GM21619 (cell line): ENCODE measurements around the gene CACNA2D2.
A peak's percentile ranks its signal among the peaks of the same experiment; 100 is the strongest.

ENCODE experiments used
- ATAC-seq: cut with Tn5 transposase; IDR thresholded peaks from one replicate; pipeline ENCODE4 v1.9.1; 2021; ENCODE audit not compliant: unreplicated experiment

Gene CACNA2D2

GRCh38 chr3:50374363-50375257, 128.8 kb downstream of the CACNA2D2 start:
- no peak for ATAC-seq

- no peak for ATAC-seq
These were observed 130.0 kb downstream of the CACNA2D2 start for GRCh38 chr3:50373146-50374051.

- no peak for ATAC-seq
These were observed 131.1 kb downstream of the CACNA2D2 start for GRCh38 chr3:50372349-50372748.

- no peak for ATAC-seq
These were observed 132.2 kb downstream of the CACNA2D2 start for GRCh38 chr3:50371133-50371685.

GRCh38 chr3:50370594-50370993, 132.8 kb downstream of the CACNA2D2 start:
- ATAC-seq, result no peak

- no peak for ATAC-seq
These were observed 134.3 kb downstream of the CACNA2D2 start for GRCh38 chr3:50369012-50369670.

GRCh38 chr3:50365842-50366220, 137.6 kb downstream of the CACNA2D2 start:
- no peak for ATAC-seq

- peak; percentile 87 for ATAC-seq
These were observed 138.2 kb downstream of the CACNA2D2 start for GRCh38 chr3:50365080-50365841.

GRCh38 chr3:50364573-50365079, 138.8 kb downstream of the CACNA2D2 start:
- no peak for ATAC-seq

GRCh38 chr3:50359760-50360110, 143.7 kb downstream of the CACNA2D2 start:
- peak; percentile 6 for ATAC-seq

GRCh38 chr3:50358911-50359759, 144.3 kb downstream of the CACNA2D2 start, which contains the start of gene TMEM115:
TMEM115 (minus strand) TSS chr3:50359521; CDS start chr3:50359063, 458 bp downstream.
- ATAC-seq, result peak; percentile 98

- ATAC-seq, result no peak
These were observed 145.0 kb downstream of the CACNA2D2 start for GRCh38 chr3:50358355-50358910.

- ATAC-seq, result no peak
These were observed 146.0 kb downstream of the CACNA2D2 start for GRCh38 chr3:50357481-50357880.

- no peak for ATAC-seq
These were observed 146.9 kb downstream of the CACNA2D2 start for GRCh38 chr3:50356553-50356952.

GRCh38 chr3:50355829-50356552, 147.4 kb downstream of the CACNA2D2 start:
- ATAC-seq, result no peak

GRCh38 chr3:50354850-50355249, 148.6 kb downstream of the CACNA2D2 start:
- ATAC-seq, result no peak

- no peak for ATAC-seq
These were observed 149.2 kb downstream of the CACNA2D2 start for GRCh38 chr3:50354186-50354764.
